Stimulated activated CD8-positive, alpha-beta memory T cell treated with anti-CD3 and anti-CD28 coated beads, Interleukin-4, amount 100 ng/mL, for 4 hours (primary cell): ENCODE results near the gene CD163L1.
"Not testable (repeated sequence)": the region's sequence is repeated elsewhere in the genome, so short reads cannot be mapped to it uniquely, and the experiment has no call there.

Source experiments
- DNase-seq, 2 donors: peaks; one replicate each; pipeline ENCODE4 v3.0.0-alpha.2; 2020; ENCODE audit warnings: low read depth in 2 of 2, low spot score in 1 of 2

Gene CD163L1

DNA sequence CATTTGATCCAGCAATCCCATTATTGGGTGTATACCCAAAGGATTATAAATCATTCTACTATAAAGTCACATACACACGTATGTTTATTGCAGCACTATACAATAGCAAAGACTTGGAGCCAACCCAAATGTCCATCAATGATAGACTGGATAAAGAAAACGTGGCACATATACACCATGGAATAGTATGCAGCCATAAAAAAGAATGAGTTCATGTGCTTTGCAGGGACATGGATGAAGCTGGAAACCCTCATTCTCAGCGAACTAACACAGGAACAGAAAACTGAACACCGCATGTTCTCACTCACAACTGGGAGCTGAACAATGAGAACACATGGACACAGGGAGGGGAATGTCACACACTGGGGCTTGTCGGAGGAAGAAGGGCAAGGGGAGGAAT is 106.2 kb downstream of the CD163L1 start:
- DNase-seq, result not testable (repeated sequence)

GRCh38 chr12:7327918-7328317 is 116.0 kb downstream of the CD163L1 start:
- no peak for DNase-seq

- no peak for DNase-seq
Observed at GRCh38 chr12:7324176-7324575, 119.8 kb downstream of the CD163L1 start.

DNA sequence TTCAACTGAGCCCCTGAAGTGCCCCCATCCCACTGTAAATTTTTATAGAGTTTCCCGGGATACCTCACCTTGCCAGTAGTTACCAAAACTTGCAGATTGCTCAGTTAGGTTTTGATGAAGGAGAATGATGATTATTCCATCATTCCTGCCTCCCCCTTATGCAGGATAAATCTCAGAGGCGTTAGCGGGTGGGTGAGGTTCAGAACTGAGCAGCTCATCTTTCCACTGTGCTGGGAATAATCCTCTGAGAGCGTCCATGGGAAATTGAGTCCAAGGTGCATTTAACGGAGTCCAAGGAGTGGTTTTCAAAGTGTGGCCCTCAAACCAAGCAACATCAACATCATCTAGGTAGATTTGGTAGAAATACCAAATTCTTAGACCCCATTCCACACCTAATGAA is 121.4 kb downstream of the CD163L1 start:
- DNase-seq, result no peak

DNA sequence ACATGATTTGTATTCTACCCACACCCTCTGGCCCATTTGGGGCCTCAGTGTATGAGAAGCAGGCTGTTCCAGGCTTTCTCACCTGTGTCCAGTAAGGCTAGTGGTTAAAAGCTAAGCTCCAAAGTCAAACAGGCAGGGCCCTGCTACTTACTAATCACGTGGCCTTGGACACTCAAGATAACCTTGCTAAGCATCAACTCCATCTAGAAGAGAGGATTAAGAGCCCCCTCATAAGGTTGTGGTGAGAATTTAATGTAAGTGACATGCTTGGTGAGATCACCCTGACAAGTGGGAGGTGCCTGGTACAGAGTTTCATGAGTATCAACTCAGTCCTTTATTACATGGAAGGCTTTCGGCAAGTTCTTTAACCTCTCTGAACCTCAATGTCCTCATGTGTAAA is 122.3 kb downstream of the CD163L1 start:
- no peak for DNase-seq

DNA sequence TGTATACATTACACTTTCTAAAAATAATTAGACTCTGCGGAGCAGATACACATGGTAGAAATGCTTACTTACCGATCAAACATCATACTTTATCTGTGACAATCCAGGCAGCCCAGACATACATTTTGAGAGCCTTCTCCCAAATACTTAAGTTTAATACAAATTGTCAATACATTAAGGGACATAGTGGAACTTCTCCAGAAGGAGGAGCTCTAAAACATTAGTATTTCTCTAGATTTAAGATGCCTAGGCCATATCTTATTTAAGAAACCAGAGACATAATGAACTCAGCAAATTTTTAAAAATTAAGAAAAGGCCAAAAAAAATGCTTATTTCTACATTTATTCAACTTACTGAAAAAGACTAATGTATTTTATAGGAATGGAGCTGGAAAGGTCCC is 124.0 kb downstream of the CD163L1 start:
- DNase-seq, result no peak

GRCh38 chr12:7310070-7310469 is 133.9 kb downstream of the CD163L1 start:
- DNase-seq, result no peak
